H1 (cell line): ENCODE results near the gene ANK3. TPM values are rescaled to one million over a fixed set of nuclear protein-coding genes. Genes with fewer than 3 reads are reported as not detected.

Experiments used
- CTCF ChIA-PET: fragments of 300-600 bp; sonication (Branson Sonifier 250); formaldehyde crosslinking; loops from one replicate; lab custom pipeline; 2021; ENCODE audit not compliant: partially characterized antibody; lab: Charles Lee
- POLR2A ChIA-PET: fragments of 300-600 bp; sonication (Branson Sonifier 250); formaldehyde crosslinking; loops from one replicate; lab custom pipeline; 2021; ENCODE audit warnings: inconsistent platforms; ENCODE audit not compliant: partially characterized antibody; lab: Charles Lee
- DNase-seq, 2 experiments: peaks; one replicate each; pipeline versions ENCODE4 v3.0.0 to v3.0.0-alpha.2; 2010 to 2022; ENCODE audit warnings: low spot score in 2 of 2, low read depth in 1 of 2, mixed read lengths in 1 of 2
- FAIRE-seq: peaks from 2 replicates; lab custom pipeline; 2011; peaks lifted over from hg19 to GRCh38; lab: Jason Lieb, UNC
- H2AFZ ChIP-seq: 2 replicates; pipeline ENCODE4 v1.8.1; 2012; ENCODE audit warnings: low read length, inconsistent platforms
- H2AK5ac ChIP-seq: 2 replicates; pipeline ENCODE4 v1.6.1; 2013; ENCODE audit warnings: low read depth, low read length
- H2BK120ac ChIP-seq: replicated peaks from 2 replicates; pipeline ENCODE3; 2013; ENCODE audit warnings: low read depth, low read length, inconsistent platforms
- H2BK12ac ChIP-seq: 2 replicates; pipeline ENCODE4 v1.6.1; 2013; ENCODE audit warnings: low read depth, low read length
- H2BK15ac ChIP-seq: 2 replicates; pipeline ENCODE4 v1.6.1; 2013; ENCODE audit warnings: low read length
- H2BK20ac ChIP-seq: 2 replicates; pipeline ENCODE4 v1.6.1; 2013; ENCODE audit warnings: low read length
- H2BK5ac ChIP-seq: 2 replicates; pipeline ENCODE4 v1.6.1; 2013; ENCODE audit warnings: low read depth, low read length
- H3K14ac ChIP-seq: 2 replicates; pipeline ENCODE4 v1.6.1; 2013; ENCODE audit warnings: inconsistent platforms; ENCODE audit not compliant: insufficient read length
- H3K18ac ChIP-seq: 2 replicates; pipeline ENCODE4 v1.6.1; 2013; ENCODE audit warnings: low read length; ENCODE audit errors: extremely low read depth
- H3K23ac ChIP-seq: 2 replicates; pipeline ENCODE4 v1.6.1; 2013; ENCODE audit warnings: inconsistent platforms; ENCODE audit not compliant: insufficient read length
- H3K23me2 ChIP-seq: 2 replicates; pipeline ENCODE4 v1.6.1; 2013; ENCODE audit warnings: low read depth, low read length
- H3K27ac ChIP-seq: 2 replicates; pipeline ENCODE4 v1.6.1; 2011; ENCODE audit warnings: low read depth, low read length, inconsistent platforms
- H3K27me3 ChIP-seq, 4 experiments: replicated peaks in 1 of 4; 1 replicate in 1 of 4; 2 replicates in 3 of 4; pipeline versions ENCODE4 v1.6.1 to v1.8.1; 2011 to 2013; ENCODE audit warnings: low read length in 3 of 4, mild to moderate bottlenecking in 3 of 4, inconsistent platforms in 2 of 4, mixed read lengths in 2 of 4, moderate library complexity in 1 of 4; ENCODE audit not compliant: control insufficient read depth in 3 of 4, insufficient read depth in 3 of 4; ENCODE audit errors: extremely low read depth in 1 of 4
- H3K36me3 ChIP-seq, 4 experiments: 2 replicates each; pipeline versions ENCODE4 v1.6.1 to v1.8.1; 2011 to 2013; ENCODE audit warnings: mild to moderate bottlenecking in 4 of 4, low read length in 3 of 4, moderate library complexity in 2 of 4, control low read depth in 1 of 4, inconsistent platforms in 1 of 4; ENCODE audit not compliant: insufficient read depth in 4 of 4, control insufficient read depth in 2 of 4
- H3K4ac ChIP-seq: replicated peaks from 2 replicates; pipeline ENCODE3; 2013; ENCODE audit warnings: low read length, low read depth, mixed read lengths, inconsistent platforms; ENCODE audit not compliant: insufficient read length
- H3K4me1 ChIP-seq, 4 experiments: replicated peaks in 1 of 4; 1 replicate in 1 of 4; 2 replicates in 3 of 4; pipeline versions ENCODE4 v1.6.1 to v1.8.1; 2011 to 2013; ENCODE audit warnings: low read length in 3 of 4, inconsistent platforms in 2 of 4, mixed read lengths in 1 of 4; ENCODE audit not compliant: insufficient read depth in 4 of 4, control insufficient read depth in 3 of 4
- H3K4me2 ChIP-seq, 2 experiments: 2 replicates each; pipeline versions ENCODE4 v1.6.1 to v1.8.1; 2011 to 2013; ENCODE audit warnings: low read depth in 2 of 2, low read length in 2 of 2, control low read depth in 1 of 2, inconsistent platforms in 1 of 2, mild to moderate bottlenecking in 1 of 2; ENCODE audit not compliant: insufficient read depth in 1 of 2
- H3K4me3 ChIP-seq, 4 experiments: fragments of 200-600, 300-600 bp in 1 of 4; sonication (generic), shearing (Covaris generic), sonication (Bioruptor Twin) in 1 of 4; 2 replicates each; pipeline versions ENCODE4 v1.5.1 to v1.8.1; 2011 to 2016; ENCODE audit warnings: low read length in 4 of 4, low read depth in 3 of 4, control low read depth in 2 of 4, inconsistent platforms in 2 of 4, mild to moderate bottlenecking in 2 of 4, mixed read lengths in 1 of 4, moderate library complexity in 1 of 4; ENCODE audit not compliant: insufficient read depth in 2 of 4; ENCODE audit errors: extremely low read depth in 1 of 4
- H3K56ac ChIP-seq: replicated peaks from 2 replicates; pipeline ENCODE3; 2013; ENCODE audit warnings: low read depth, mild to moderate bottlenecking, mixed read lengths, low read length, inconsistent platforms; ENCODE audit not compliant: insufficient read length
- H3K79me1 ChIP-seq: 2 replicates; pipeline ENCODE4 v1.6.1; 2013; ENCODE audit warnings: low read depth, low read length, control low read depth
- H3K79me2 ChIP-seq, 2 experiments: 2 replicates each; pipeline versions ENCODE4 v1.6.1 to v1.8.1; 2012 to 2013; ENCODE audit warnings: low read length in 2 of 2, mild to moderate bottlenecking in 2 of 2, inconsistent platforms in 1 of 2; ENCODE audit not compliant: insufficient read depth in 2 of 2, control insufficient read depth in 1 of 2
- H3K9ac ChIP-seq, 4 experiments: replicated peaks in 1 of 4; 1 replicate in 1 of 4; 2 replicates in 3 of 4; pipeline versions ENCODE4 v1.6.1 to v1.8.1; 2011 to 2013; ENCODE audit warnings: low read depth in 3 of 4, low read length in 3 of 4, control low read depth in 2 of 4, mild to moderate bottlenecking in 2 of 4, moderate library complexity in 2 of 4, inconsistent platforms in 1 of 4; ENCODE audit errors: extremely low read depth in 1 of 4
- H3K9me3 ChIP-seq, 2 experiments: 2 replicates each; pipeline versions ENCODE4 v1.6.1 to v1.8.1; 2012 to 2013; ENCODE audit warnings: mild to moderate bottlenecking in 2 of 2, moderate library complexity in 2 of 2, control low read depth in 1 of 2, inconsistent platforms in 1 of 2, low read depth in 1 of 2, low read length in 1 of 2, mixed read lengths in 1 of 2; ENCODE audit not compliant: insufficient read depth in 2 of 2
- H4K20me1 ChIP-seq, 2 experiments: replicated peaks in 1 of 2; 2 replicates each; pipeline versions ENCODE3 to v1.8.1; 2011 to 2013; ENCODE audit warnings: inconsistent platforms in 2 of 2, low read length in 2 of 2, mild to moderate bottlenecking in 1 of 2; ENCODE audit not compliant: insufficient read depth in 2 of 2, control insufficient read depth in 1 of 2
- H4K5ac ChIP-seq: 2 replicates; pipeline ENCODE4 v1.6.1; 2013; ENCODE audit warnings: low read length, low read depth, mixed read lengths, inconsistent platforms; ENCODE audit not compliant: insufficient read length
- H4K8ac ChIP-seq: 2 replicates; pipeline ENCODE4 v1.8.0; 2013; ENCODE audit warnings: mild to moderate bottlenecking, moderate library complexity, low read length, inconsistent platforms; ENCODE audit not compliant: insufficient read depth; ENCODE audit errors: extremely low read depth
- H4K91ac ChIP-seq: replicated peaks from 2 replicates; pipeline ENCODE3; 2013; ENCODE audit warnings: low read length, mixed read lengths, inconsistent platforms; ENCODE audit not compliant: insufficient read length
- polyA plus RNA-seq, 7 experiments: library from polyadenylated mRNA; depleted of rRNA in 3 of 7; stranded (reverse) in 5 of 7; unstranded in 2 of 7; fragments of >200 nt in 5 of 7; fragments of 200-250 nt in 2 of 7; gene quantifications; 1 replicate in 5 of 7; 2 replicates in 1 of 7; 4 replicates in 1 of 7; pipeline versions ENCODE4 v1.2.1 to v1.2.3, GENCODE V29; 2011 to 2013; ENCODE audit warnings: missing spikeins in 2 of 7, mixed read lengths in 2 of 7
- total RNA-seq: library from RNA; stranded (reverse); fragmentation: NEBNext Ultra II Directional; extraction: Animal tissue kit (Norgen Biotek cat#: 25700); gene quantifications from 2 replicates; pipeline ENCODE4 v1.2.1, GENCODE V29; 2021
- TF ChIP-seq, protein P1 (sequence below): IDR thresholded peaks from 2 replicates; pipeline ENCODE4 v1.6.1; 2012; ENCODE audit warnings: inconsistent platforms
- TF ChIP-seq, protein P2 (sequence below): IDR thresholded peaks from 2 replicates; pipeline ENCODE4 v1.6.1; 2011; ENCODE audit warnings: low read depth, mild to moderate bottlenecking, low read length; ENCODE audit not compliant: insufficient read depth

ANK3 gene
- total and polyA plus RNA-seq, 2 of the 8 experiments (the other 6 are each of a cell fraction or from before 2014, with no cell fraction given) = 18.1 to 67.9 TPM

GRCh38 chr10:60192946-60193345, 196.7 kb downstream of the ANK3 start:
- POLR2A ChIA-PET = no interaction called here
- DNase-seq = no peak
- no peak for FAIRE-seq

More at GRCh38 chr10:60192946-60193345, 196.7 kb downstream of the ANK3 start:
- H3K23me2 ChIP-seq = no peaks in the 10 kb centered on the region
- no peak overlapping the region for H2BK15ac ChIP-seq
- H3K4me1 ChIP-seq = no peaks in the 10 kb centered on the region
- H3K79me1 ChIP-seq = no peaks in the 10 kb centered on the region
- H4K20me1 ChIP-seq = no peaks in the 10 kb centered on the region
- H2BK5ac ChIP-seq = no peak overlapping the region
- no peak overlapping the region for H4K8ac ChIP-seq
- H3K14ac ChIP-seq = no peak overlapping the region
- no peak overlapping the region for H3K18ac ChIP-seq
- H2BK12ac ChIP-seq = no peak overlapping the region
- H3K56ac ChIP-seq = no peak overlapping the region
- no peak overlapping the region for H3K23ac ChIP-seq
- H2BK120ac ChIP-seq = no peak overlapping the region
- H3K9me3 ChIP-seq = no peaks in the 10 kb centered on the region
- H3K4me3 ChIP-seq = no peak overlapping the region
- no peak overlapping the region for H3K9ac ChIP-seq
- H3K27me3 ChIP-seq = no peaks in the 10 kb centered on the region
- H2AFZ ChIP-seq = no peak overlapping the region
- no peaks in the 10 kb centered on the region for H3K79me2 ChIP-seq
- no peak overlapping the region for H4K5ac ChIP-seq
- CTCF ChIA-PET = interaction anchor here (0.6 to 4.5 kb wide), 6 partner anchors 10 to 576 kb away, joined by 3 to 27 read pairs (median 4); no protein-coding TSS in a partner anchor
- no peak overlapping the region for H4K91ac ChIP-seq
- H2BK20ac ChIP-seq = no peak overlapping the region
- H2AK5ac ChIP-seq = no peak overlapping the region
- H3K27ac ChIP-seq = no peak overlapping the region
- no peaks in the 10 kb centered on the region for H3K36me3 ChIP-seq
- H3K4ac ChIP-seq = no peak overlapping the region
- TF ChIP-seq, protein P1, sequence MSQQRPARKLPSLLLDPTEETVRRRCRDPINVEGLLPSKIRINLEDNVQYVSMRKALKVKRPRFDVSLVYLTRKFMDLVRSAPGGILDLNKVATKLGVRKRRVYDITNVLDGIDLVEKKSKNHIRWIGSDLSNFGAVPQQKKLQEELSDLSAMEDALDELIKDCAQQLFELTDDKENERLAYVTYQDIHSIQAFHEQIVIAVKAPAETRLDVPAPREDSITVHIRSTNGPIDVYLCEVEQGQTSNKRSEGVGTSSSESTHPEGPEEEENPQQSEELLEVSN = no peak
- TF ChIP-seq, protein P2, sequence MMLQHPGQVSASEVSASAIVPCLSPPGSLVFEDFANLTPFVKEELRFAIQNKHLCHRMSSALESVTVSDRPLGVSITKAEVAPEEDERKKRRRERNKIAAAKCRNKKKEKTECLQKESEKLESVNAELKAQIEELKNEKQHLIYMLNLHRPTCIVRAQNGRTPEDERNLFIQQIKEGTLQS = no peak
- no peak overlapping the region for H3K4me2 ChIP-seq
